Measurements from ENCODE around the gene PEBP1.

DNA sequence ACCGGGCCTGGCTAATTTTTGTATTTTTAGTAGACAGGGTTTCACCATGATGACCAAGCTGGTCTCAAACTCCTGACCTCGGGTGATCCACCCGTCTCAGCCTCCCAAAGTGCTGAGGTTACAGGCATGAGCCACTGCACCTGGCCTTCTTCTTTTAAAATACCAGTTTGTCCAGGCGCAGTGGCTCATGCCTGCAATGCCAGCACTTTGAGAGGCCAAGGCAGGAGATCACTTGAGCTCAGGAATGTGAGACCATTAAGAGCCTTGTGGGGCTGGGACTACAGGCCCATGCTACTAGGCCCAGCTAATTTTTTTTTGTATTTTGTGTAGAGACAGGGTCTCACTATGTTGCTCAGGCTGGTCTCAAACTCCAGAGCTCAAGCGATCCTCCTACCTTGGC lies 8.1 kb upstream of the PEBP1 start:
- TF ChIP-seq RAD21 (IDR thresholded peaks at IDR 0.05; ENCODE audit: low read depth), result no peak
- TF ChIP-seq, protein P1, sequence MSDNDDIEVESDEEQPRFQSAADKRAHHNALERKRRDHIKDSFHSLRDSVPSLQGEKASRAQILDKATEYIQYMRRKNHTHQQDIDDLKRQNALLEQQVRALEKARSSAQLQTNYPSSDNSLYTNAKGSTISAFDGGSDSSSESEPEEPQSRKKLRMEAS (IDR thresholded peaks at IDR 0.05), result no peak

Measured in Ishikawa (cell line).